Stimulated activated CD8-positive, alpha-beta memory T cell treated with anti-CD3 and anti-CD28 coated beads, Interleukin-7, amount 100 ng/mL, for 4 hours (primary cell): Measurements from ENCODE around the gene PHIP.

Source experiments
- DNase-seq, 2 donors: peaks; one replicate each; pipeline ENCODE4 v3.0.0-alpha.2; 2020; ENCODE audit warnings: low read depth in 2 of 2

Gene PHIP

DNA sequence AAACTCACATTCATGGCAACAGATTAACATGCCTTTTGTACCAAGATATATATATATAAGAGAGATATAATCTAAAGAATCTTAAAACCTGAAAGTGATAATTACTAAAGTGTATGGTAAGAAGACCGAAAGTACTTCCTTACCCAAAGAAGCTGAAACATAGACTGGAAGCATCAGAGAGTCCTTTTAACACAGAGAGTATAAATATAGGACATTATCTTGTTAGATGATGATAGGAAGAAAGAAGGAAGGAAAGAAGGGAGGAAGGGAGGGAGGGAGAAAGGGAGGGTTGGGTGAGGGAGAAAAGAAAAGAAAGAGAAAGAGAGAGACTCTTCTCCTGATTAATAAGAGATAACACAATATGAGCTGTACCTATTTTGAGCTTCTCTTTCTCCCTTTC lies 68.2 kb downstream of the PHIP start:
- DNase-seq, result no peak

DNA sequence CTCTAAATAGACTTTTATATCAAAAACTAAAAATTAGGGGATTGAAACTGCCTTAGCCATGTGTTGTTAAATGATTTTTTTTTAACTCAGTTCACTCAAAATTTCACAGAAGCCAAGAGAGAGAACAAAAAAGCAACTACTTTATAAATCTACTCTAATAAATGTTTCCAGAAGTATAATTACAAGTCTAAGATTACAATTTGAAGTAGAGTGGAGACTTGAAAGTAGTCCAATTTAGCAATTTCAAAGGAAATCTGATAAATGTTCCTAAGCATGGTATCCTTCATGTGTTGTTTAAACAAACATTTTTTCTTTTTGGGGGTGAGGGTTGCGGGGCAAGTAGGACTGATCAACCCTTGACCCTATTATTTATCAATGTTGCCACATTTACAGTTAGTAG lies 72.6 kb downstream of the PHIP start:
- DNase-seq, result no peak

DNA sequence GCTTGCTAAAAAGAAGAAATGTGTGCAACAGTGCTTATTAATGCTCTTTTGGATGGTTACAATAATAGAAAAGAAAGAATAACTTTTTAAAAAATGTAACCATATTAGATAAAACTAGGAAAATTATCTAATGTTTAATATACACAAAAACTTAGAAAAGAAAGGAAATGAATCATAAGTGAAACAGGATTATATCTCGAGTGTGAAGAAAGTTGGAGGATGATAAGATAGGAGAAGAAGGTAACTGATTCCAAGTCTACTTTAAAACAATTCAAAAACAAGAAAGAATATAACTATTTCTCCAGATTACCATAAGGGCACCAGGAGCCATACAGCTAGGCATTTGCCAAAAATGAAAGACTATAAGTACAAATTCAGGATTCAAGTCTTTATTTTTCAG lies 73.0 kb downstream of the PHIP start:
- no peak for DNase-seq

DNA sequence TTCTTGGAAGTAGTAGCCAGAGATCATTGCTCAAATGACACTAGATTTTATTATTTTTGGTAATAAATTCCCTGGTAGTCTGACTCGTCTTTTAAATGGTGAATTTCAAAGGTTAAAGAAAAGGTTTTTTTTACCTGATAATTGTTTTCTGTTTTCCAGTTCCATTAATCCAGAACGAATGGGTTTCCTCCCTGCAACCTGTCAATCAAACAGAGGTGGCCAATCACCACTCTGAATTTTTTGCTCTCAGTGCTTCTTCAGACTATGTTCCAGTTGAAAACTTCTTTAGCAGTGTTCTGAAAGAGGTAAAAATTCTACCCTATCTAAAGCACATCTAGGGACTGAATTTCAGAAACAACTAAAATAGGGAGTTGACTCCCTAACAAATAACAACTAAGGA lies 73.8 kb downstream of the PHIP start:
- no peak for DNase-seq

DNA sequence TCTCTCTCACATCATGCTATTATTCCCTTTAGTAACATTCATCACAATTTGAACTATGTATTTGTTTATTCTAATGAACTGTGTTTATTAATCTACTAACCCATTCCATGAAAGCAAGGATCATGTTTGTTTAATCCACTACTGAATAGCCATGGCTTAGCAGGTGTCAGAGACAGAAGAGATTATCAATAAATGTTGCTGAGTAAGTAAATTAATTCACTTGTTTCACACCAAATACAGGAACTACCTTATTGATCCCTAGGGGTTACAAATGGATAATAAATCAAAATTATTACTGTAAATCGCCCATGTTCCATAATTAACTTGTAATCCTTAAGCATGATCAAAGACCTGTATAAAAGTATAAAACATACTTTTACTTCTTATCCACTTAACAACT lies 76.6 kb downstream of the PHIP start:
- DNase-seq, result no peak

DNA sequence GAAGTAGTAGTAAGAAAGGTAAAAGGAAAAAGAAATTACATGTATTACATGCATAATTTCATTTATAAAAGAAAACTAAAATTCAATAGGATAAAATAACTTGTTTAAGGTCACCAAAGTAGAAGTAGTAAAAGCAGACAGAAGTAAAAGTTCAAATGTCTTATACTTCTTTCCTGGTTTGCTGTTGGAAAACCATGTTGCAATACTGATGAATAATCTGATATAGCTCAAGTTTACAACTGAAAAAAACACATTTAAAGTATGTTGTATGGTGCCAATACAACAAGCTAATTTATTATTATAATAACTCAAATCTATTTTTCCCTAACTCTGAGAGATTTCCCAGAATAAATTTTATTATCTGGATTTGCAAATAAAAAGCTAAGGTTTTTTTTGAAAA lies 78.3 kb downstream of the PHIP start:
- DNase-seq, result no peak

DNA sequence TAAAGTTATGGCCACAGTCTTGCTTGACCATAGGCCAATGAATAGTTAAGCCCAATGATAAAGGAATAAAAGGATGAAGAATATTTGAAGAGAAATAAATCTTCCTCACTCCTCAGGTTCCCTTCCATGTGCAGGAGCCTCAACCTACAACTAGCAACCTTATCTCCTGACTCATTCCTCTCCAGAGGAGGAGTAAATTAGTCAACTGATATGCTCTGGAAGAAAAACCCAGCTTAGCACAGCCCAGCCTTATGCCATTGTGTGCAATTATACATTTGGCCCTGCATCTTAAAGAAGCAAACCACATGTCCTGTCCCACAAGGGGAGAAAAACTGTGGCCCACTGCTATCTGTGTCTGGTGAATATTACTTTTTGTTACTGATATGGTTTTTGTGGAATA lies 82.1 kb downstream of the PHIP start:
- DNase-seq, result no peak

DNA sequence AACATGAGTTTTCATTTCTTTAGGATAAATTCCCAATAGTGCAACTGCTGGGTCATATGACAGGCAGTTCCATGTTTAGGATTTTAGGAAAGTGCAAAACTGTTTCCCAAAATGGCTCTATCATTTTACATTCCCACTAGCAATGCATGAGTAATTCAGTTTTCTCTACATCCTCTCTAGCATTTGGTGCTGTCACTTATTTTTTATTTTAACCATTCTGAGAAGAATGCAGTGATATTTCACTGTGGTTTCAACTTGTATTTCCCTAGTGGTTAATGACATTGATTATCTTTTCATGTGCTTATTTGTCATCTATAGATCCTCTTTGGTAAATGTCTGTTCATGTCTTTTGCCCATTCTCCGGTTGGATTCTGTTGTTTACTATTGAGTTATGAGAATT lies 82.7 kb downstream of the PHIP start:
- DNase-seq, result no peak

DNA sequence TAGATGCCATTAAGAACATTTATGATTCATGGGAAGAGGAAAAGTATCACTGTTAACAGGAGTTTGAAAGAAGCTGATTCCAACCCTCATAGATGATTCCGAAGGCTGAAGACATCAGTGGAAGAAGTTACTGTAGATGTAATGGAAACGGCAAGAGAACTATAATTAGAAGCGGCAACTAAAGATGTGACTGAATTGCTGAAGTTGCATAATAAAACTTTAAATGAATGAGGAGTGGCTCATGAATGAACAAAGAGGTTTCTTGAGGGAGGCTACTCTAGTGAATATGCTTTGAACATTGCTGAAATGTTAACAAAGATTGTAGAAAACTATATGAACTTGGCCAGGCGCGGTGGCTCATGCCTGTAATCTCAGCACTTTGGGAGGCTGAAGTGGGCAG lies 84.1 kb downstream of the PHIP start:
- no peak for DNase-seq

DNA sequence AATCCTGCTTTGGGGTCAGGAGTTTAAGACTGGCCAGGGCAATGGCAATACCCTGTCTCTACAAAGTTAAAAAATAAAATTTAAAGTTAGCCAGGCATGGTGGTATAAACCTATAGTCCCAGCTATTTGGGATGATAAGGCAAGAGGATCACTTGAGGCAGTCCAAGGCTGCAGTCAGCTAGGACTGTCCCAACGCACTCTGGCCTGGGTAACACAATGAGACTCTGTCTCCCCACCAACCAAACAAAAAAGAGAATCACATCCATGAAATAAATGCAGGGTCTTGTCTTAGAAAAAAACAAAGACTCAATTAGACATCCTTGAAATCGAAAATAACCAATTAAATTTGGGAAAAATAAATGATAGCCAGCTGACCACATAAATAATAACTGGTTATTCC lies 88.9 kb downstream of the PHIP start:
- DNase-seq, result no peak

DNA sequence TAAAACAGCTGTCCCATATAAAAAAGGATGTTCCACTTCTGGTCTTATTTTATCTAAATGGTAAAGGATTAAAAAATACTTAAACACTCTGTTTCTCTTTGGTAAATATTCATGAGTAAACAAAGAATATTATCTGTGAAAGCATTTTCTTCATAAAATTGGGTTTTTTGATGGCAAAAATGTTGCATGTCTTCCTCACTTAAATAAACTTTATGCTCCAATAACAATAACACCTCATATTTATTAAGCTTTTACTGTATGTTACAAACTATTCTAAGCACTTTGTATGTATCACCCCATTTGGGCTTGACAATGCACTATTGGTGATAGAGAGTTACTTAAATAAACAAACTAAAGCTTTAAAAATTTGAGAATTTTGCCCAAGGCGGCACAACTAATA lies 91.9 kb downstream of the PHIP start:
- DNase-seq, result no peak

DNA sequence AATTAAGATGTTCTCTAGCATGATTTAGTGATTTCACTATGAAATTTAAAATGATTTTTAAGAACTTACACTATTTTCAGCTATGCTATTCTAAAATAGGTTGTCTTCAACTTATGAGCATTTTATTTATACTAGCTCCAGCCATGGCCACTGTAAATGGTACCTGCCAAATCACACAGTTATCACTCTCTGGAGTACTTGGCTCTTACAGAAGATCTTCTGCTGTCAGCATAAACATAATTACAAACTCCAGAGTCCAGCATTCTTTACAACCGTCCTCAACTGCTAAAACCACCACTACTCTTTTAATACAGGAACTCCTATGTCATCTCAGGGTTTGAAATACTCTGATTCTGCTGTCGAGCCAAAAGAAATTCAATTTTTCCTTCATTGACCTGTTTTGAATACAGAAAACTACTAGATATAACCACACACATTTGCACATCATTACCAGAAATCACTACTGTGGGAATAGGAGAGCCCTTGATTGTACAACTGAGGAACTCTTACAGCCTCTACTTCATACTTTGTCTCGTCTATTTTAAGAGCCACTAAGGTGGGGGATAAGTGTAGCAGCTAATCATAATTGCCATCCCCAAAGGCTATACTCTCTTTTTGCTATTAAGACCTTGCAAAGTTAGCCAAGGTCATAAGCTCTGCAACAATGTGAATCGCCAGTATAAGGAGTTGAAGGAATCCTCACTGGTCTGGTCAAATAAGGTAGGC lies 93.7 kb downstream of the PHIP start:
- no peak for DNase-seq

DNA sequence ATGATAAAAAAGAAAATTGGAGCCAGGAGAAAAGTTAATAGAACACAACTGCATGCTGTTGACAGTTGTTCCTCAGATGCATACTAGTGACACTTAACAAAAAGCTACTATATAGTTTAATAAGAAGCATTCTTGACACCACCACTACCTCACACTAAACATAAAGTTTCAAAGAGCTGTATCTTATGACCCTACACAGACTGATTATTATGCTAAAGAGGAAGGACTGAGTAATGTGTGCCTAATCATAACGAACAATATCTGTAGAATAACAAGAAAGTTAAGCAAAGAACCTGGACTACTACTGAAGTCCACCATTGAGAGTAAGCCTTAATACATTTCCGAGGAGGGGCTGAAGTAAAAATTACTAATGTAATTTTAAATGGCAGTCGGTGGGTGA lies 110.9 kb downstream of the PHIP start:
- DNase-seq, result no peak

DNA sequence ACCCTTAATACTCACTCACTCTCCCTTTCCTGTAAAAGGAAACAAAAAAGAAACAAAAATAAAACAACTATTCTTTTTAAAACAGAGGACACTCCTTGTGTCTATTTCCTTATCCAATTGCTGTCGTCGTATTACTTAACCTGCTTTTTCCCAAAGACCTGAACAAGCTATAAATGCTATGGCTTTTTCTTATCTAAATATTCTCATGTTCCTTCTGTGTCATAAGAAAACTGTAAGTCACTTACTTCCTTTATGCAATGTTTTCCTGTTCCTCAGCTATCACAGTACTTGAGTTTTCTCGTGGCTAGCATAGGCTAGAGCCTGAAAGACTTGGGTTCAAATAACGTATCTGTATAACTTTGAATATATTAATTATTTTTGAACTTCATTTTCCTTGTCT lies 111.5 kb downstream of the PHIP start:
- no peak for DNase-seq

DNA sequence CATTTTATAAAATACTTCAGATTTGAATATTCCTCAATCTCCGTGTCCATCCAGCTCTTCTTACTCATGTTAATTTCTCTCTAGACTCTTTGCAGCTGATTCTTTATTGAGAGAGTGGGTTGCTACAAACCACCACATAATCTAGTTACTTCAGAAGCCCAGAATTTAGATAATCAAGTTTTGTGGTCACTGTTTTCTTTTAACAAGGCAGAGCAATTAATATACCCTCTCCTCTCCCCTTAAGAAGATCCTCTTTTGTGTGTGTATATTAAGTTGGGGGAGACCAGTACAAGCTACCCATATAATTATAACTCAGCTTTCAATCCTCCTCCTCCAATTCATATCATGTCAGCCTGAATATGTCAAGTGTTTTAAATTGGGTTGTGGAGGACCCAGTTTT lies 115.6 kb downstream of the PHIP start:
- no peak for DNase-seq

DNA sequence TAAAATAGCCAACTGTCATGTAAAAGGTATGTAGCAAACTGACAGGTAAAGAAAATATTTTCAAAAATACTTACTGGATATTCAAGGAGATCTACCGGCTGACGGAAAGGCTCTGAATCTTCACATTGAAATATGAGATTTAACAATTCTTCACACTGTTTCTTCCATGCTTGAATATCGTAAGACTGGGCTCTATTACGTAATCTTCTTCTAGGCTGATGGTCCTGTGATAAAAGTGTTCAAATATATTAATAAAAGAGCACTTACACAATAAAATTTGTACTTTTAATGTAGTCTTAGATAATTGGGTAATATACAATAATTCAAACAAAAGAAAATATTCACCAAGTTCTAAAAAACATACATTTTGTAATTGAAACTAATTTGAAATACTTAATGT lies 123.3 kb downstream of the PHIP start:
- DNase-seq, result no peak

DNA sequence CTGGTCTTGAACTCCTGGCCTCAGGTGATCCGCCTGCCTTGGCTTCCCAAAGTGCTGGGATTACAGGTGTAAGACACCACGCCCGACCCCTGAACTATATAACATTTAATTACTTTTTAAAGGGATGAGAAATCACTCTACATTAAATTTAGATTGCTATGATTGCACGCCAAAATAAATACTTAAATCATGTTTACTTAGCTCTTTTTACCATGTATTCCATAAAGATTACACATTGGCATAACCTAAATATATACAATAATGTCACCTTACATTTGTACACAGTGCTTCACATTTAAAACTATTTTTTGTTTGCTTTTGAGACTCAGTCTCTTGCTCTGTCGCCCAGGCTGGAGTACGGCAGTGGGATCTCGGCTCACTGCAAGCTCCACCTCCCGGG lies 124.3 kb downstream of the PHIP start:
- no peak for DNase-seq

DNA sequence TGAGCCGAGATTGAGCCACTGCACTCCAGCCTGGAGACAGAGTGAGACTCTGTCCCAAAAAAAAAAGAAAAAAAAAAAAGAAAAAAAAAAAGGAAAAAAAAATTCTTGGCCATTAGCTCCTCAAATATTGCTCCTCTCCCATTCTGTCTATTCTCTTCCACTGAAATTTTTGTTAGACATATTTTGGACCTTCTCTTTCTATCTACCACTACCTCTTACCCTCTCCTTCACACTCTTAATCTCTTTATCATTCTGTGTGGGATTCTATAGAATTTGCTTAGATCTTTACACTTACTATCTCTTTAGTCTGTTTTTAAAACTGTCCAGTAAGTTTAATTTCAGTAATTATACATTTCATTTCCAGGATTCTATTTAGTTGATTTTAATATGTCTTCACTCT lies 125.7 kb downstream of the PHIP start:
- no peak for DNase-seq

DNA sequence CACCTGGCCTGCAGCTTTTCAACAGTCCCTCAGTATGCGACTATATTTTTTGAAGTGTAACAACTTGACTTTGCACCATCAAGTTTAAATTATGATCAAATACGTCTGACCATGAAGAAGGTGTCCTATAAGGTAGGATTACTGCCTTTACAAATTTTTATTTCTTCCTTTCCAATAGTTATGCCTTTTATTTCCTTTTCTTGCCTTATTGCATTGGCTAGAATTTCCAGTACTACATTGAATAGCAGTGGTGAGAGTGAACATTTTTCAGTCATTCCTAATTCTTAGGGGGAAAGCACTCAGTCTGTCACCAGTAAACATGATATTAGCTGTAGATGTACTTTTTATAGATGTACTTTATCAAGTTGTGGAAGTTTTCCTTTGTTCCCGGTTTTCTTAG lies 129.3 kb downstream of the PHIP start:
- DNase-seq, result no peak

DNA sequence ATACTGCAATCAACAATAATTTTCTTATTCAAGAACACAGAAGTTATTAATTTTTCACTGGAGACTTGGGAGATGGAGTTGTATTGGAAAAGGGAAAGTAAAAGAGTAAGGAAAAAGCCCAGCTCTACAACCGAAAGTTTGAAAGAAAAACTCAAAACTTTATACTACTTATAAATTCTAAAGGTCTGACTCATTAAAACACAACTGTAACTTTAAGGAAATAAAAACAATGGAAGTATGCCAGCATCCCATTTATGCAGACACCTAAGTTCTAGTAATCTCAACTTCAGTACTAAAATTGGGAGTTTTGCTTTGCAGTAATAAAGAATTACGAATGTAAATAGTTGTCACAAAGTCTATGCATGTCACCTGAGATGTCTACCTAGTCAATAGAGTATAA lies 130.1 kb downstream of the PHIP start:
- no peak for DNase-seq

DNA sequence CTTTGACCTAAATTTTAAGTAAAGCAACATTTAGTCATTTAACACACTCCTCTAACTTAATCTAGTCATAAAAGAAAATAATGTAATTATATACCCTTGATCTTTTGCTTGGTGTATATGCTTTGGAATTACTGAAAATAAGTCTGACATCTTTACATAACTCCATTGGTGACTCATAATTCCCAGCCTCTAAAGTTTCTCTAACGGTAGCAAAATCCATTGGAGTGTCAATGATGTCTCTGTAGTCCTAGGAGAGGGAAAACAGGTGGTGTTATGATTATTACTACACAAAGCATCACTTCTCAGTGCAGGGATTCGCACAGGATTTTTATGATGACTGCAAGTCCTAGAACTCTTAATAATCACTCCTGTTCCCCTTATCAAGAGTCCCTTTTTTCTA lies 130.5 kb downstream of the PHIP start:
- DNase-seq, result no peak

DNA sequence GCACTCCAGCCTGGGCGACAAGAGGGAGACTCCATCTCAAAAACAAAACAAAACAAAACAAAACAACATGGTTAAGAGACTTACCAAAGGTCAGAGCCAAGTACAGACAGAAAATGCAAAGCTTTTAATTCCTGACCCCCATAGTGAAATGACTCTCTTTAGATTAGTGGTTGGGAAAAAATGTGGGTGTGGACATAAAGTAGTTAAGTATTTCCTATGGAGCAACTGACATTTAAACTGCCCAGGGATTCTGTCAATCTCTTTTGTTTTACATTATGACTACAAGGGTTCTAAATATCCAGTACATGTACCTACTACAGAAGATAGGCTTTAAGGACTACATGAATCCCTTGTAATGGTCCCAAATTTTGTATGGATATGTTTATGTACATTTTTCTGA lies 135.6 kb downstream of the PHIP start:
- DNase-seq, result no peak

DNA sequence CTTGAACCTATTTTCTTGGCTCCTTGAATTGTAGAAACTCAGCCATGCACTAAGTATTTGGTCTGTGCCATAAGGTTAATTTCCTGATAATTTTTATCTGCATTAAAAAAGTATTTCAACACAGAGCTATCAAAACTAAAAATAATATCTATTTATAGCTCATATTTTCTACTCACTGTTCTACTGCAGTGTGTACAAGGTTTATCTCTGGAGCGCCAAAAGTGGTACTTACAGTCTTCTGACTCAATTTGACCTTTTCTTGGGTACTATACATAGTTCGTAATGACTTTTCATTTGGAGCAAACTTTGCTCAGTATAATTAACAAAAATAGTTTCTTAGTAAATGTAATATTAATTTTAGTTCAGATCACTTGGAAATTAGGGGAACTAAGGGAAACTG lies 141.5 kb downstream of the PHIP start:
- no peak for DNase-seq

DNA sequence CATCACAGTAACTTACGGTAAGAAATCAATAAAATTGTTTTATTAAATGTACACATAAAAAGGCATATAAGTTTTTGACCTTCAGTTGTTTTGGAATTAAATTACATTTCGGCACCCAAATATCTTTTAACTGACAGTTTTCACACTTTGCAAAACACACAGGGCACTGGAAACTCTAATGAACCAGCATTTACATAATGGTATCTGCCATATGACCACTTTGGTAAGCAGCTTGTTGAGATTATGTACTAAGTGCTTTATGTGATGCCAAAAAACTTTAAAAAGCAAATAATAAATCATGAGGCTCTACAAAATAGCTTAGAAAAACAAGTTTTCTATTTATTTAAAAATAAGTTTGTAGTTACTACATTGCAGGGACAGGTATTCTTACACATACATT lies 142.5 kb downstream of the PHIP start:
- DNase-seq, result no peak

DNA sequence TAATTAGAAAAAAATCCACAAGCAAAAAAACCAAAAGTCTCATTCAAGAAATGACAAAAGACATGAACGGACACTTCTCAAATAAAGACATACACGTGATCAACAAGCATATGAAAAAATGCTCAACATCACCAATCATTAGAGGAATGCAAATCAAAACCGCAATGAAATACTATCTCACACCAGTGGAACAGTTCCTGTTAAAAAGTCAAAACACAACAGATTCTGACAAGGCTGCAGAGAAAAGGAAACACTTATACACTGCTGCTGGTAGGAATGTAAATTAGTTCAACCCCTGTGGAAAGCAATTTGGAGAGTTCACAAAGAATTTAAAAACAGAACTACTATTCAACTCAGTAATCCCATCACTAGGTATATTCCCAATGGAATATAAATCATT lies 152.7 kb downstream of the PHIP start:
- DNase-seq, result no peak
